HT1080 (cell line): ENCODE results near the gene ATPAF1. TPM values are rescaled to one million over a fixed set of nuclear protein-coding genes. Genes with fewer than 3 reads are reported as not detected.

Source experiments
- DNase-seq: peaks from one replicate; pipeline ENCODE4 v3.0.0-alpha.2; 2015; ENCODE audit warnings: low read depth
- total RNA-seq: library from RNA; depleted of rRNA; stranded (reverse); fragments of >200 nt; shearing (Covaris generic); gene quantifications from 2 replicates; pipeline ENCODE4 v1.2.3, GENCODE V29; 2014

ATPAF1 gene
- total RNA-seq, 1 experiment from 2014 or later, result 58.5 TPM

DNA sequence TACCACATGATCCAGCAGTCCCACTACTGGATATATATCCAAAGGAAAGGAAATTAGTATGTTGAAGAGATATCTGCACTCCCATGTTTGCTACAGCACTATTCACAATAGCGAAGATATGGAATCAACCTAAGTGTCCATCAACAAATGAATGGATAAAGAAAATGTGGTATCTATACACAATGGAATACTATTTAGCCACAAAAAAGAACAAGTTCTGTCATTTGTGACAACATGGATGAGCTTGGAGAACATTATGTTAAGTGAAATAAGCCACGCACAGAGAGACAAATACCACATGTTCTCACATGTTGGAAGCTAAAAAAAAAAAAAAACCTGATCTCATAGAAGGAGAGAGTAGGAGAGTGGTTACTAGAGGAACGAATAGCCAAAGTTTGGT lies 17.7 kb downstream of the ATPAF1 start:
- no peak for DNase-seq

DNA sequence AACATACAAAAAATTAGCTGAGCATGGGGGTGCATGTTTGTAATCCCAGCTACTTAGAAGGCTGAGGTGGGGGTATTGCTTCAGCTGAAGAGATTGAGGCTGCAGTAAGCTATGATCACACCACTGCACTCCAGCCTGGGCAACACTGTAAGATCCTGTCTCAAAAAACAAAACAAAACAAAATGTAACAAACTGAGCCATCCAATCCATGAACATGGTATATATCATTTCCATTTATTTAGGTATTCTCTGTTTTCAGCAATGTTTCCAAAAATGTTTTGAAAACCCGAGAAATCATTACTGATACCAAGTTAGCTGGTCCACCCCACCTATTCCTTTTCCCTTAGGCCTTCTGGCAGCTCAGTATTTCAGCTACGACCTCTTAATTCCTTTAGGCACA lies 18.4 kb downstream of the ATPAF1 start:
- DNase-seq, result no peak

DNA sequence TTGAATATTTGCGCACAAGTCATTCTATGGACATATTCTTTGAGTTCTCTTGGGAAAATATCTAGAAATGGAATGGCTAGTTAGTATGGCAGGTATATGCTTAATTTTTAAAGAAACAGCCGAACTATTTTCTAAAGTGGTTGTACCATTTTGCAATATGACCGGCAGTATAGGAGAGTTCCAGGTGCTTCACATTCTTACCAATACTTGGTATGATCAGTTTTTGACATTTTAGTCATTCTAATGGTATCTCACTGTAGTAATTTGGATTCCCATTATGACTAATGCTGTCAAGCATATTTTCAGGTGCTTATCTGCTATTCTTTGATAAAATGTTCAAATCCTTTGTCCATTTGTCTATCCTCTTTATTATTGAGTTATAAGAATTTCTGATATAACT lies 20.6 kb downstream of the ATPAF1 start:
- no peak for DNase-seq

DNA sequence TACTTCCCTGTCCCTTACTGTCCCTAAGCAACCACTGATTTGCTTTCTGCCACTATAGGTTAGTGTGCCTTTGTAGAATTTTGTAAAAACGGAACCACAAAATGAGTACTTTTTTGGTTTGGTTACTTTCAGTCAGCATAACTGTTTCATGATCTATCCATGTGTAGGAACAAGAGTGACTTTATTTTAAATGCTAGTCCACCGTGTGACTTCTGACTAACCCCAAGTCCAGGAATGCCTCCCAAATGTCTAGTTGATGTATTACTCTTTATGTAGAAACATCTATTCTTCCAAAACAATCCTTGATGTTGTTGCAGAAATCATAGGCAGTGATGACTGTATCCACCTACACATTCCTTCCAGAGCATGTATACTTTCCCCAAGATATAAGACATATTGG lies 21.3 kb downstream of the ATPAF1 start:
- no peak for DNase-seq

DNA sequence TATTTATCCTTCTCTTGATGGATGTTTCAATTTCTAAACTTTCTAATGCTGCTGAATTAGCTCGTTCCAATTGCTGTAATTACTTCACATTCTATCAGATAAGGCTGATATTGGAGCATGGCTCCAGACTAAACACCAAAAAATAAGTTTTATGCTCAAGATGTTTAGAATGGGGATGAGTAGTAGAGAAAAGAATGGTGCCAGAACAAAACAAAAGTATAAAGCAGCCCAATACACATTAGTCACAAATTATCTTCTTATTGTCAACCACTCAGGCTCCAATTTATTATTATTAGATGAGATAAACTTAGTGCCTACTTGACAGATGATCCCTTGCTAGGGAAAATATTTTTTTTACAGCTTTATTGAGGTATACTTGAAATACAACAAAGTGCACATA lies 21.8 kb downstream of the ATPAF1 start:
- no peak for DNase-seq

DNA sequence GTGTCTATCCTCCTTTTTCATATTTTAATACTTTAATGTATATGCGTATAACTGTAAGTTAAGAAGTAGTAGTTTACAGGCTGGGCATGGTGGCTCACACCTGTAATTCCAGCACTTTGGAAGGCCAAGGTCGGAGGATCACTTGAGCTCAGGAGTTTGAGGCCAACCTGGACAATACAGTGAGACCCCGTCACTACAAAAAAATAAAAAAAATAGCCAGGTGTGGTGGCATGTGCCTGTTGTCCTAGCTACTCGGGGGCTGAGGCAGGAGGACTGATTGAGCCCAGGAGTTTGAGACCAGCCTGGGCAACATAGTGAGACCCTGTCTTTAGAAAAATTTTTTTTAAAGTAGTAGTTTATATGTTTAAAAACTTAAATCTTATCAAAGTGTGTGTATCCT lies 22.3 kb downstream of the ATPAF1 start:
- no peak for DNase-seq

DNA sequence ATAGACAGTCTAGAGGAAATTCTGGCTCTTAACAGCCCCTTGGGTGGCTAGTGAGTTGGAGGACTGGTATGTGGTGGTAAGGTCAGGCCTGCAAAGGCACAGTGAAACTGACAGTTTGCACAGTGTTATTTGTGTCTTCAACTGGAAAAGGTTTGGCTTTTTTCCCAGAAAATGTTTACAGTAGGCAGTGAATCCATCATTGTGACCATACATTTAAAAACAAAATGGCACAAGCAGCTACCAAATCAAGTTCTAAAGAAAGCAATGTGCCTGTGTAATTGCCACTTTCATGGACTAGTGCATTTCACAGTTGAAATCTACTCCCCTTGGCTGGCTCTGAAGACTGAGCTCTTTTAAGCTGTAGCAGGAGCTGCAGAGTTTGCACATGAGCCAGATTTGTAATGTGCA lies 24.8 kb downstream of the ATPAF1 start:
- peak; percentile 81 for DNase-seq

DNA sequence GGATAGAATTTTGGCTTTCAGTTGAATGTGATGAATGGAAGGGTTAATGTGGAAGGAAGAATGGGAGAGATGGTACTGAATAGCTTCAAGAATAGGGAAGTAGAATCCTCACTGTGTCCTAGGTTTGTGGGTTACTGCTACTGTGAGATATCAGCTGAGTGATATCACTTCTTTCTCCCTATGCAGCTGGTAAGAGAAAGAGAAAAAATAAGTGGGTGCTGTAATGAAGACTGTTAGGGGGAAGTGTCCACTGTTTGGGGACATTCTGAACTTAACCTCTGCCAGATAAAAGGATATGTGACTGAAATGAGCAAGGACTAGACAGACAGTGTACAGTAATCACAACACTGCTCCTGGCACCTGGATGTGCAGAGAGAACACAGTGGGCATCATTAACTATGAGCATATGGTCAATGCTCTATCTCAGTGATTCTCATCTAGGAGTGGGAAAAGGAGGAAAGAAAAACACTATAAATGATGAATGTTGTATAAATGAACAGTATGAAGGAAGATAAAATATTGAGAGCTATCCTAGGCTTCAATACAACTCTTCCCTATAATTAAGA lies 26.0 kb downstream of the ATPAF1 start:
- DNase-seq, result no peak

DNA sequence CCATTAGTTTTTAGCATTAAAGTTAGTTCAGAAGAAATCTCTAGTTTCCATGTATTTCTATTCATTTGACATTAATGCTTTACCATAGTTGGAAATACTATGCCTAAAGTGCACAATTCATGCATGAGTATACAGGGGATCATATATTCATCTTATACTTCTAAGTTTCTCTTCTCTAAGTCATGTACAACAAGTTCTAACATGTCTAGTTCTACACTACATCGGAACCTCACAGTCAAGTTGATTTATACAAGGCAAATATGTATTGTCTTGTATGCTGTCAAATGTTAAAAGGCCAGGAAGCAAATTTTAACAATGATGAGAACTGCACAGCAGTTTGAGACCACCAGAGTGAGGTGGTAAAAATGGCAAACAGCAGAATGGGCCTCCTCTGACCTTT lies 28.6 kb downstream of the ATPAF1 start:
- DNase-seq, result no peak

DNA sequence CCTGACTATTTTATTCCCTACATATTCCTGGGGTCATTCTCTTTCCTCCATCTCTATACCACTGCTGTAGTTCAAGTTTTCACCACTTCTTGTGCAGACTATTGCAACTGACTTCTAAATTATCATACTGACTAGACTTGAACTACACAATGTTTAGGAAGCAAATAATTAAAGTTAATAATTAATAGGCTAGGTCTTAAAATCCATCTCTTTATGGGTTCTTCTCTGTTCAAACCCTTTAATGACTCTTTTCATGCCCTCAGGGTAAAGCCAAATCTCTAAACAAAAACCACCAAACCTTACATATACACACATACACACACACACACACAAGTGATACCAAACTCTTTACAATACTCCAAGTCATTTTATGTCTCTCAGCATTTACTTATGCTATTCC lies 29.2 kb downstream of the ATPAF1 start:
- DNase-seq, result no peak

DNA sequence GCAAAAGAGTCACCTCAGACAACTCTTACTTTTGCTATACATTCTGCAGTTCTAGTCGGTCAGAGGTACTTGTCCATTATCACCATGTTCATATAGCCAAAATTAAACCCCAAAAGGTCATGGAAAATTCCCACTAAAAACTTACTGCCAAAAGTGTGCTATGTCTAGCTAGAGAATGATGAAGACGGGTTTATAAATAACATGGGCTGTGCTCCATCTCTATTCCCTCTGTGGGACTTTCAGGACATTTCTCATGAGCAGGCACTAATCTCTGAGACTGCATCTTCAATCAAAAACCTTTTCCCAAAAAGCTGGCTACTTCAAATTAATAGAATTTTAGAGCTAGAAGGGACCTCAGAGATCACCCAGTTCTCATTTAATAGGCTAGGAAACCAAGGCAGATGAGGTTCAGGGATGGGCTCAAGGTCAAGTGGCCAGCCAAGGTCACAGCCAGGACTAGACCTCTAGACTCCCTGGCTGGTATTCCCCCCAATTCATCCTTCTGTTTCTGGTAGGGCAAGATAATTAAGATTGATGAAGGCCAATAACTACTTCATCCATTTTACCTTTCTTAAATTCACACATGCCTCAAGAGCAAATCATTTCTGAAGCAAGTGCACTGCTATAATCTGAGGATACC lies 30.6 kb downstream of the ATPAF1 start:
- DNase-seq, result no peak

DNA sequence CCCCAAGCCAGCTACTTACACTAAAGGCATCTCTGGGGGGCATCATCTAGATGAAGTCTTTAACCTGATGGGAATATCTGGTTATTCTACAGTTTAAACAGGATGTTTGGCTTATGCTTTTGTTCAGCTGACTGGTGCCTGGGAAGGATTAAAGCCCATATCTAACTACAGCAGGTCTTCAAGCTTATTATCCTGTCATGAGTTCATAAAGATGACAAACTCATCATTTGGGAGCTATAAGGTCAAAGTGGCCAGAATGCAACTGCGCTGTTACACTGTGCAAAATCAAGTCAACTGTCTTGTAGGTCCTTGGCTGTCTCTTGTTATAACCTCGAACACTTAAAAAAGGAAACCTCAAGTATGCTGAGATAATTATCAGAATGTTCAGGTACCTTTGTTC lies 33.0 kb downstream of the ATPAF1 start:
- DNase-seq, result no peak

DNA sequence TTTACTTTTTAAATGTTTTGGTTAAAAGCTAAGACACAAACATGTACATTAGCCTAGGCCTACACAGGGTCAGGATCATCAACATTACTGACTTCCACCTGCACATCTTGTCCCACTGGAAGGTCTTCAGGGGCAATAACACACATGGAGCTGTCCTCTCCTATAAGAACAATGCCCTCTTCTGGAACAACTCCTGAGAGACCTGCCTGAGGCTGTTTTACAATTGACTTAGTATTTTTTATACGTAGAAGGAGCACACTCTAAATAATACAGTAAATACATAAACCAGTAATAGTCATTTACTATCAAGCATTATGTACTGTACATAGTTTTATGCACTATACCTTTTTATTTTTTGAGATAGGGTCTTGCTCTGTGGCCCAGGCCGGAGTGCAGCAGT lies 37.4 kb downstream of the ATPAF1 start:
- no peak for DNase-seq

DNA sequence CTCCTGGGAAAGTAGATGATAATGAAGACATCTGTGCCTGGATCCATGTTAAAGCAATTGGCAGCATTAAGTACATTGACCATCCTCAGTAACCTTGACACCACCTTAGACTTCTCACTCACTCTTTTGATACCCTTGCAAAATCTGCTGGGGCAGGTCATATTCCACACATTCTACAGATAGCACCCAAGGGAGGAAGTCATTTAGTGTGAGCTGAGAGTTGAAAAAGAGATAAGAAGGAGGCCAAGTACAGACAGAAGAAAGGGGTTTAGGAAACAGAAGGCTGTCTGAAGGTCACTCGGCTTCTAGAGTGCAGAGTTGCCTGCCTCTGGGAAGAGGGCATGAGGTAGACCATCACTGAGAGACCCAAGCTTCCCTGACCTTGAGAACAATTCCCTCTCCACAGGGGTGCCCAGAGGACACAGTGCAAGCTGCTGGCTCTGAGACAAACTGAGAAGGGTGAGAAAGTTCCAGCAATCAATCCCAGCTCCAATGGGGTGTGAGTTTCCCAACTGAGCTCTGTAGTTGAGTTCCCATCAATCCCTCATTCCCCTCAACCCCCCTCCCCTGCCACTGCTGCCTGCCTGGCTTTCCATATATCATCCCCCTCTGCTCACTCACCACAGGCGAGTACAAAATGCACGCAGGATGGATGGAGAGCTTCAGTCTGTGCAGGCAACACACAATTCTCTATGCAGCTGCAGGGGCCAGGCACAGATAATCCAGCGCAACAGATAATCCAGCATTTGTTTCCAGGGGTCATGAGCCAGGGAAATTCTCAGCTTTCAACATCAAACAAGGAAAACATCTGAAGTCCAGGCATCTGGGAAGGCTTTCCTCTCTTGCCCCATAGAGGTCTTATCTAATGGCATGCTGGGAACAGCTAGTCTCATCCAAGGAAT lies 44.2 kb downstream of the ATPAF1 start:
- no peak for DNase-seq

DNA sequence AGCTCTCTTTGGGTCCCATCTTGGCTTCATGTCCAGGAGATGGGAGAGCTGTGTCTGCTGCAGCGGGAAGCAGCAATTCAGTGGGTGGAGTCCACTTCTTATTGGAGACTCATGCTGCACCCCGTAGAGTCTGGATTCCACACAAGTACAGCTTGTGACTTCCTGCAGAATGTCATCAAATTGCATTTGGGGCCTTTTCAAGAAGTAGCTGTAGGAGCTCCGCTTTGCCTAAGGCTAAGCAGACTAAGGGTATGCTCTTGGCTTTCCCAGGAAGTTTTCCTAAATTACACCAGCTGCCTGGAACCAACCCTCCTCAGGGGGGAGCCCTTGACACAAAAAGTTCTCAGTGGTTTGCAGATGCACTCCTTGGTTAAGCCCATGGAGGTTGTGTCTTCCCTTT lies 45.8 kb downstream of the ATPAF1 start:
- DNase-seq, result peak; percentile 49

DNA sequence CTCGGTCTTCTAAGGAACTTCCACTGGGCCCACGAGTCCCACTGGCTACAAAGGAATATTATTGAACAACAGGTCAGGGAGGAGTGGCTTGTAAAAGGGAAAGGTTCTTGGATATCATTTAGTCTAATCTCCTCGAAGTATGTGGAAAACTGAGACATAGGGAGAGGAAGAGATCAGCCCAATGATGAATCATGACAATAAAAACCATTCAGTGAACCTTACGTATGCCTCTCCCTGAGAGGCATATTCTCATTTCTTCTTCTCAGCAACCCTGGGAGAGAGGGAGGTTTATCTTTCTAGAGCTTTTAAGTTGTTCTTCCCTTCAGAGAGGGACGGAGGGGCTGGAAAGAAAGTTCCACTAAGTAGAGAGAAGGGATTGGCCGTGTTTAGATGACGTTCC lies 46.2 kb downstream of the ATPAF1 start:
- peak; percentile 50 for DNase-seq

DNA sequence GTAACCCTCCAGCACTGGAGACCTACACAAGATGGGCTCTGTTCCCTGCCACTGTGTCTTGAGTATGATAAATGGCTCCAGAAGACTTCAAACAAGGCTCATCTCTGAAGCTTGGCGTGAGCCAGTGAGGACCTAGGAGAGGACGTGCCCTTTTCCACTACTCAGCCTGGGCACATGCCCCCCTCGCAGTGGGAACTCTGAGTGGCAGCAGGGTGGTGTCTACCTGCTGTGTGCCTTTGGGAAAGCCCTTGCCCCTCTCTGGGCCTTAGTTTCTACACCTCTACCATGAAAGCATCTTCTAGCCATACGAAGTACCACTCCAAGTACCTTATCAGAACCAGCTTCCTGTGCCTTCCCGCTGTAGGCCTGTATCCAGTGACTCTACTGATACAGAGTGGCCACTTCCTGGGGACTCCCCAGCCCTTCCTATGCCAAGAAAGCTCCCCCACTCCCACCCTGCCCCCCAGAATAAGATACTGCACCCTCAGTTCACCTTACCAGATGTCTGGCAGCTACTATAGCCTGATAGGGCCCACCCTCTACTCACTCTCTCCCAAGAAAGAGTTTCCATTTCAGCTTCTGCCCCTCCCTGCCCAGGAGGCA lies 48.4 kb downstream of the ATPAF1 start:
- DNase-seq, result no peak

DNA sequence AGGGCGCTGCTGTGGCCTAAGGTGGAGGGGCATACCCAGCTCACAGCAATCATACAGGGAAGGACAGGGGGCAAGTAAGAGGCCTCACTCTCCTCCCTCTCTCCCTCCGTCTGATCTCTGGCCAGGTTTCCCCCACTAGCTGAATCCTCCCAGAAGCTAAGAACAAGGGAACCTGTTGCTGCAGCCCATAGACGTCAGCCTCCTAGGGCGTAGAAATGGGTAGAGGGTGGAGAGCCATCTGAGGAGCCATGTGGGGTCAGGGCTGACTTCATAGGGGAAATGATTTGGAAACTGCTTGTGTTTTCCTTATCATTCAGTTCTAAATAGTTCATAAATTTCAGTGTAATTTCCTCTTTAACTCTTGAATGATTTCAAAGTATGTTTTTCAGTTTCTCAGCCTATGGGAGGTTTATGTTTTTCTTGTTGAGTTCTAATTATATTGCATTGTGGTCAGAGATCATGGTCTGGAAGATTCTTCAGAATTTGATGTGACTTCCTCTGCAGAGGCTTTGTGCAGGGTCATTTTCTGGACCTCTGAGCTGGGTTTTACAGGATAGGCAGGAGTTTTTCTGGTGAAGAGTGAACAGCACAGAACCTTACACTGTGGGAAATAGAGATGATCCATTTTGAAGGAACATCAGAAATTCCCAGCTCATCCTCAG lies 49.3 kb downstream of the ATPAF1 start:
- DNase-seq, result no peak

DNA sequence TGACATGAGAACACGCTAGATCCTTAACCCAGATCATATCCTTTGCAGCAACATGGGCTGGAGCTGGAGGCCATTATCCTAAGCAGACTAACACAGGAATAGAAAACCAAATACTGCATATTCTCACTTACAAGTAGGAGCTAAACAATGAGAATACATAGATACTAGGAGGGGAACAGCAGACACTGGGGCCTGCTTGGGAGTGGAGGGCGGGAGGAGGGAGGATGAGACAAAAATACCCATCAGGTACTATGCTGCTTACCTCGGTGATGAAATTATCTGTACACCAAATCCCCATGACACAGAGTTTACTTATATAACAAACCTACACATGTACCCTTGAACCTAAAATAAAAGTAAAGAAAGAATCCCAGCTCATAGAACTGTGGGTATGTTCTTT lies 50.3 kb downstream of the ATPAF1 start:
- DNase-seq, result no peak

DNA sequence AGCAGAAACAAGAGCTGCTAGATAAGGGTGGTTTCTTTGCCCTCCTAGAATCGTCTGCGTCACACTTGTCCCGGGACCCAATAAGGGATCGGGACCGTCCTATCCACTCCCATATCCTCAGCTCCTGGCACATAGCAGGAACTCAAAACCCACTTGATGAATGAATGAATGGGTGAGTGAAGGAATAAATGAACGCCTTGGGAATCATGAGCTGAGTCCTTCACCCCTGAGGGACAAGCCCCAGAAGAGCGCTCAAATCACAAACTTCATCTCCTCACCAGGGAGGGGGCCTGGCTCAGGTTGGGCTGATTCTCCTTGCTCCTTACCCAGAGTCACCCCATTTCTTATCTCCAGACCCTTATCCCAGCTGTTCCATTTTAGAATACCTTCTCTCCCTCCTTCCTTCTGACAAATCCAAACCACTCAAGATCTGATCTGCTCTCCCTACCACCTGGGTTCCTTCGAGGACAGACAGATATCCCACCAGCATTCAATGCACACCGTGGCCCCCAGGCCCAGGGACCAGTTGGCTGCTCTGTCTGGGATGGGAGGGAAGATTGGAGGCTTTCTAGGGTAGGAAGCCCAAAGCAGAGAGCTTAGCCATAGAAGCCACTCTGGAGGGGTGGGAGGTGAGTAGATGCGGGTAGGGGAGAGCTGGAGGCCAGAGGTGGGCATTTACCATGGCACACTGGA lies 50.9 kb downstream of the ATPAF1 start:
- no peak for DNase-seq
